Activated CD8-positive, alpha-beta T cell treated with anti-CD3 and anti-CD28 coated beads for 36 hours (primary cell): Measurements from ENCODE around the gene MSMP. TPM values are rescaled to one million over a fixed set of nuclear protein-coding genes. Genes with fewer than 3 reads are reported as not detected.

Experiments
- ATAC-seq: fragments of 200-7000 bp; cut with Tn5 transposase; one replicate; pipeline ENCODE4 v1.10.0; 2021; ENCODE audit warnings: mild to moderate bottlenecking, moderate library complexity
- CTCF ChIA-PET: fragments of 350-600 bp; sonication (Branson Sonifier 250); formaldehyde crosslinking; loops from one replicate; lab custom pipeline; 2021; ENCODE audit warnings: antibody characterized with exemption; lab: Charles Lee
- POLR2A ChIA-PET: fragments of 350-600 bp; sonication (Branson Sonifier 250); formaldehyde crosslinking; loops from one replicate; lab custom pipeline; 2021; ENCODE audit warnings: antibody characterized with exemption; lab: Charles Lee
- DNase-seq: peaks from one replicate; pipeline ENCODE4 v3.0.0-alpha.2; 2020
- H3K27ac Mint-ChIP-seq: one replicate; pipeline ENCODE4 v1.8.0; 2021; ENCODE audit warnings: mild to moderate bottlenecking, mixed read lengths
- H3K27me3 Mint-ChIP-seq: one replicate; pipeline ENCODE4 v1.8.0; 2021; ENCODE audit warnings: mixed read lengths
- H3K36me3 Mint-ChIP-seq: one replicate; pipeline ENCODE4 v1.8.0; 2021; ENCODE audit warnings: low read depth, mixed read lengths
- H3K4me1 Mint-ChIP-seq: one replicate; pipeline ENCODE4 v1.8.0; 2021; ENCODE audit warnings: low read depth, mixed read lengths
- H3K4me3 Mint-ChIP-seq: one replicate; pipeline ENCODE4 v1.8.0; 2021; ENCODE audit warnings: mild to moderate bottlenecking, moderate library complexity, mixed read lengths
- H3K9me3 Mint-ChIP-seq: one replicate; pipeline ENCODE4 v1.8.0; 2021; ENCODE audit warnings: mixed read lengths
- CTCF ChIP-seq: fragments of 200-600 bp; IDR thresholded peaks from one replicate; pipeline ENCODE4 v1.8.0; 2022; ENCODE audit warnings: antibody characterized with exemption, mild to moderate bottlenecking
- intact Hi-C: fragments of 100-400 bp; cut with micrococcal nuclease; formaldehyde crosslinking; loops from one replicate; pipeline ENCODE4 v1.10.0; 2022
- total RNA-seq, 2 experiments: library from RNA; stranded (reverse); gene quantifications; one replicate each; pipeline ENCODE4 v1.2.3, GENCODE V29; 2021

Gene MSMP
- total RNA-seq, 2 experiments from 2014 or later, result 0.59 to 0.67 TPM

- TF ChIP-seq CTCF, result no peak
- intact Hi-C loops, result loop anchor here (5.0 kb wide), 1 partner anchor 70 kb away; the partner anchor contains the start of genes CCDC107 and RMRP
- Mint-ChIP-seq H3K4me1 (peaks cover 9% of the 10 kb centered on the region), H3K36me3 (peaks cover 25% of the 10 kb centered on the region), H3K4me3 (no peak overlapping the region), H3K27ac (no peak overlapping the region), H3K9me3 (no peaks in the 10 kb centered on the region), H3K27me3 (no peaks in the 10 kb centered on the region)
- CTCF ChIA-PET, result interaction anchor here (0.6 to 14.0 kb wide), 18 partner anchors 7 to 229 kb away, joined by 3 to 170 read pairs (median 4); partner anchors contain the start of genes ARHGEF39, CCDC107, RMRP and TPM2
- no peak for ATAC-seq
- no peak for DNase-seq
- POLR2A ChIA-PET, result interaction anchor here (0.5 to 2.8 kb wide), 11 partner anchors 11 to 645 kb away, joined by 3 to 13 read pairs (median 4); partner anchors contain the start of genes CCDC107, GBA2, RGP1 and RMRP
Observed at GRCh38 chr9:35727676-35728040, 26.4 kb downstream of the MSMP start.

DNA sequence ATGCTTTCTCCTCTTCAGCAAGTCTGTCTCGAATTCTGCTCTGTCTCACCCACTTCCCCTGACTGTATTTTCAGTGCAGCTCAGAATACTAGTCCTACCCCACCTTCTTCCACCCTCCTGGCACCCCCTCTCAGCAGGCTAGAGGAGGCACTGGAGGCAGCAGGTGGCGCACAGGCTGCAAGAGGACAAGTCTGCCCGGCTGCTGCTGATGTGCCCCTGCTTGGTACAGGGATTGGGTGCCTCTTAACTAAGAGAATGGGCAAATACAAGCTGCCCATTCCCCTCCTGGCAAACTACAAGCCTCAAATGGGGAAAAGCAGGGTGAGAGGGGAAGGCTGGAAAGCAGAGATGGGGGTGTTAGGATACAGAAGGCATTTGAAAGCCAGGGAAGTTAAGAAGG, 27.1 kb downstream of the MSMP start:
- DNase-seq, result peak; percentile 69
- peak; percentile 46 for ATAC-seq
- H3K4me3 Mint-ChIP-seq, result peak overlapping the region; percentile 6
- TF ChIP-seq CTCF, result peak; percentile 25
- no peaks in the 10 kb centered on the region for H3K9me3 Mint-ChIP-seq
- no peaks in the 10 kb centered on the region for H3K27me3 Mint-ChIP-seq
- intact Hi-C loops, result loop anchor here (5.0 kb wide), 1 partner anchor 70 kb away; the partner anchor contains the start of genes CCDC107 and RMRP
- H3K36me3 Mint-ChIP-seq, result peaks cover 30% of the 10 kb centered on the region
- H3K4me1 Mint-ChIP-seq, result peaks cover 9% of the 10 kb centered on the region
- ChIA-PET POLR2A (interaction anchor here (0.6 to 2.8 kb wide), 5 partner anchors 10 to 462 kb away, joined by 3 to 13 read pairs (median 4); partner anchors contain the start of genes CCDC107 and RMRP), CTCF (interaction anchor here (0.6 to 14.0 kb wide), 15 partner anchors 9 to 228 kb away, joined by 3 to 170 read pairs (median 5); partner anchors contain the start of genes ARHGEF39, CCDC107, RMRP and TPM2)
- H3K27ac Mint-ChIP-seq, result peak overlapping the region; percentile 72

DNA sequence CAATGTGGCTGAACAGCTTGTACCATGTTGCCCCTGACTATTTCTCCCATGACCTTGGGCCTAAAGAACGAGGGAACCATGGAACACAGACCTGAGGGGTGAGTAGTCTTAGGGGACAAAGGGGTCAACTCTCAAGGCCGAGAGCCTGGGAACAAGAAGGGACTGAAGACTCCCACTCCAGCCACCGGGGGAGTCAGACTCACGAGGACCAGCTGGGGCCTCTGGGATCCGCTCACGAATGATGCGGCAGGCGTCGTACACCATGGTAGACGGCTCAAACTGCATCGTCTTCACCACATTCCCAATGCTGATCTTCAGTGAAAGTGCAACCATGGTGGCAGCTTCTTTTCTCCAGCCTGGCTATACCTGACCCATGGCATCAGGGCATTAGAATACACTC, 28.7 kb downstream of the MSMP start:
- POLR2A ChIA-PET, result no interaction called here
- H3K27me3 Mint-ChIP-seq, result no peaks in the 10 kb centered on the region

GRCh38 chr9:35723908-35724307, 30.2 kb downstream of the MSMP start:
- Mint-ChIP-seq H3K27ac (no peak overlapping the region), H3K36me3 (peaks cover 39% of the 10 kb centered on the region), H3K9me3 (no peaks in the 10 kb centered on the region), H3K4me1 (peaks cover 4% of the 10 kb centered on the region), H3K27me3 (no peaks in the 10 kb centered on the region), H3K4me3 (no peak overlapping the region)
- TF ChIP-seq CTCF, result no peak
- no peak for ATAC-seq
- CTCF ChIA-PET, result interaction anchor here (2.1 to 14.0 kb wide), 2 partner anchors 31 to 66 kb away, joined by 5 to 170 read pairs; partner anchors contain the start of genes CCDC107, RMRP and TPM2
- intact Hi-C loops, result no loop called here
- no peak for DNase-seq
- POLR2A ChIA-PET, result no interaction called here

More for the DNA sequence above, 28.7 kb downstream of the MSMP start:
- CTCF ChIA-PET, result interaction anchor here (0.5 to 14.0 kb wide), 4 partner anchors 32 to 229 kb away, joined by 3 to 170 read pairs (median 4); partner anchors contain the start of genes CCDC107, RMRP and TPM2
- H3K9me3 Mint-ChIP-seq, result no peaks in the 10 kb centered on the region
- no peak overlapping the region for H3K4me3 Mint-ChIP-seq
- DNase-seq, result no peak
- peaks cover 35% of the 10 kb centered on the region for H3K36me3 Mint-ChIP-seq
- H3K4me1 Mint-ChIP-seq, result peaks cover 4% of the 10 kb centered on the region
- no peak overlapping the region for H3K27ac Mint-ChIP-seq
- TF ChIP-seq CTCF, result no peak
- intact Hi-C loops, result loop anchor here (5.0 kb wide), 1 partner anchor 68 kb away; the partner anchor contains the start of genes CCDC107 and RMRP
- ATAC-seq, result no peak

- H3K27me3 Mint-ChIP-seq, result no peaks in the 10 kb centered on the region
Observed at GRCh38 chr9:35723426-35723825, 30.6 kb downstream of the MSMP start.

More at GRCh38 chr9:35723426-35723825, 30.6 kb downstream of the MSMP start:
- Mint-ChIP-seq H3K27ac (no peak overlapping the region), H3K4me3 (no peak overlapping the region), H3K36me3 (peaks cover 40% of the 10 kb centered on the region), H3K9me3 (no peaks in the 10 kb centered on the region), H3K4me1 (peaks cover 4% of the 10 kb centered on the region)
- intact Hi-C loops, result no loop called here
- TF ChIP-seq CTCF, result no peak
- CTCF ChIA-PET, result interaction anchor here (2.1 to 14.0 kb wide), 2 partner anchors 30 to 65 kb away, joined by 5 to 170 read pairs; partner anchors contain the start of genes CCDC107, RMRP and TPM2
- DNase-seq (no peak), ATAC-seq (no peak)
- POLR2A ChIA-PET, result no interaction called here
